Loucy (cell line): ENCODE measurements around the gene MAP3K20.
A peak's percentile ranks its signal among the peaks of the same experiment; 100 is the strongest.

ENCODE experiments used
- H2AFZ ChIP-seq: fragments of 200-600 bp; sonication (generic); 2 replicates; pipeline ENCODE4 v1.6.0; 2016; ENCODE audit warnings: antibody characterized with exemption, mild to moderate bottlenecking, low read length, moderate library complexity
- H3F3A ChIP-seq: fragments of 200-600 bp; 2 replicates; pipeline ENCODE4 v1.6.0; 2016; ENCODE audit warnings: antibody characterized with exemption, low read depth, mild to moderate bottlenecking
- H3K27me3 ChIP-seq: fragments of 200-600 bp; sonication (generic); 2 replicates; pipeline ENCODE4 v1.6.1; 2014; ENCODE audit warnings: low read length, mild to moderate bottlenecking; ENCODE audit not compliant: insufficient read depth, poor library complexity, severe bottlenecking
- H3K36me3 ChIP-seq: fragments of 200-600 bp; sonication (generic); 2 replicates; pipeline ENCODE4 v1.6.1; 2016; ENCODE audit warnings: low read length; ENCODE audit not compliant: insufficient read depth
- H3K4me1 ChIP-seq: fragments of 200-600 bp; sonication (generic); 2 replicates; pipeline ENCODE4 v1.5.1; 2014; ENCODE audit warnings: low read length, mild to moderate bottlenecking; ENCODE audit not compliant: insufficient read depth, poor library complexity, severe bottlenecking
- H3K4me2 ChIP-seq: fragments of 200-600 bp; sonication (generic); 2 replicates; pipeline ENCODE4 v1.6.0; 2014; ENCODE audit warnings: antibody characterized with exemption, low read length, low read depth, mild to moderate bottlenecking; ENCODE audit not compliant: poor library complexity, severe bottlenecking
- H3K4me3 ChIP-seq: fragments of 200-600 bp; sonication (generic); 2 replicates; pipeline ENCODE4 v1.5.1; 2014; ENCODE audit warnings: low read length, mild to moderate bottlenecking, mixed read lengths; ENCODE audit not compliant: poor library complexity, severe bottlenecking
- H3K79me2 ChIP-seq: fragments of 200-600 bp; sonication (generic); 2 replicates; pipeline ENCODE4 v1.6.1; 2014; ENCODE audit warnings: low read length; ENCODE audit not compliant: insufficient read depth
- H3K9ac ChIP-seq: fragments of 200-600 bp; sonication (generic); 2 replicates; pipeline ENCODE4 v1.6.0; 2014; ENCODE audit warnings: mild to moderate bottlenecking, low read depth, low read length, moderate library complexity; ENCODE audit not compliant: poor library complexity, severe bottlenecking
- H3K9me2 ChIP-seq: fragments of 200-600 bp; sonication (generic); replicated peaks from 2 replicates; pipeline ENCODE4 v1.6.1; 2016; ENCODE audit warnings: low read depth, low read length, mixed read lengths
- H3K9me3 ChIP-seq: fragments of 200-600 bp; sonication (generic); 2 replicates; pipeline ENCODE4 v1.6.1; 2014; ENCODE audit warnings: mild to moderate bottlenecking, antibody characterized with exemption, low read length, low read depth; ENCODE audit not compliant: insufficient read depth
- H4K20me1 ChIP-seq: fragments of 200-600 bp; sonication (generic); 2 replicates; pipeline ENCODE4 v1.6.0; 2014; ENCODE audit warnings: antibody characterized with exemption, low read length, mild to moderate bottlenecking; ENCODE audit not compliant: insufficient read depth, poor library complexity, severe bottlenecking
- EZH2phosphoT487 ChIP-seq: fragments of 200-600 bp; IDR thresholded peaks from 2 replicates; pipeline ENCODE4 v1.6.1; 2018; ENCODE audit warnings: antibody characterized with exemption, mild to moderate bottlenecking, moderate library complexity, borderline replicate concordance
- TF ChIP-seq, protein P1 (sequence below): fragments of 200-600 bp; sonication (generic); conservative IDR thresholded peaks from 2 replicates; pipeline ENCODE4 v1.5.1; 2014; ENCODE audit warnings: mild to moderate bottlenecking, antibody characterized with exemption, low read length

Gene MAP3K20

DNA sequence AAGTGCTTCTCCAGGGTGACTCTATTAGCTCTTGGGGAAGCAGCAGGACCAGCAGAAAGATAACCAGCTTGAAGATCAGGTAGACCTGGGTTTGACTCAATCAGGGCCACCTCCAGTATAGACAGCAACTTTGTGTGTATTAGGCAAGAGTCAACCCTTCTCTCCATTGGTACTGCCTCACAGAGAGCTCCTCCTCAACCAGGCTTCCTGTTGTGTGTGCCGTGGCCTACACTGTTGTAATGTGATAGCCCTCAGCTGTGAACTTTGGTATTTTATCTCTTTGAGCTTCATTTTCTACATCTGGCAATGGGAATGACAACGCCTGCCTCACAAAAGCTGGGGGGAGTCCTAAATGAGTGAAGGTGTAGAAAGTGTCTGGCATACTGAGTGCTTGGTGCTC, 17.0 kb upstream of the MAP3K20 start:
- Histone ChIP-seq H3K4me2 (no peak overlapping the region), H3K9ac (no peak overlapping the region), H3F3A (no peaks in the 10 kb centered on the region), H3K79me2 (no peaks in the 10 kb centered on the region), H4K20me1 (no peaks in the 10 kb centered on the region), H3K9me3 (no peaks in the 10 kb centered on the region), H3K27me3 (no peaks in the 10 kb centered on the region), H2AFZ (peak overlapping the region; percentile 6; the same call in 1 of the 2 replicates), H3K4me3 (no peak overlapping the region), H3K4me1 (no peaks in the 10 kb centered on the region), H3K36me3 (no peaks in the 10 kb centered on the region), H3K9me2 (no peaks in the 10 kb centered on the region)
- no peak for TF ChIP-seq EZH2phosphoT487
- TF ChIP-seq, protein P1, sequence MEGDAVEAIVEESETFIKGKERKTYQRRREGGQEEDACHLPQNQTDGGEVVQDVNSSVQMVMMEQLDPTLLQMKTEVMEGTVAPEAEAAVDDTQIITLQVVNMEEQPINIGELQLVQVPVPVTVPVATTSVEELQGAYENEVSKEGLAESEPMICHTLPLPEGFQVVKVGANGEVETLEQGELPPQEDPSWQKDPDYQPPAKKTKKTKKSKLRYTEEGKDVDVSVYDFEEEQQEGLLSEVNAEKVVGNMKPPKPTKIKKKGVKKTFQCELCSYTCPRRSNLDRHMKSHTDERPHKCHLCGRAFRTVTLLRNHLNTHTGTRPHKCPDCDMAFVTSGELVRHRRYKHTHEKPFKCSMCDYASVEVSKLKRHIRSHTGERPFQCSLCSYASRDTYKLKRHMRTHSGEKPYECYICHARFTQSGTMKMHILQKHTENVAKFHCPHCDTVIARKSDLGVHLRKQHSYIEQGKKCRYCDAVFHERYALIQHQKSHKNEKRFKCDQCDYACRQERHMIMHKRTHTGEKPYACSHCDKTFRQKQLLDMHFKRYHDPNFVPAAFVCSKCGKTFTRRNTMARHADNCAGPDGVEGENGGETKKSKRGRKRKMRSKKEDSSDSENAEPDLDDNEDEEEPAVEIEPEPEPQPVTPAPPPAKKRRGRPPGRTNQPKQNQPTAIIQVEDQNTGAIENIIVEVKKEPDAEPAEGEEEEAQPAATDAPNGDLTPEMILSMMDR, result no peak

DNA sequence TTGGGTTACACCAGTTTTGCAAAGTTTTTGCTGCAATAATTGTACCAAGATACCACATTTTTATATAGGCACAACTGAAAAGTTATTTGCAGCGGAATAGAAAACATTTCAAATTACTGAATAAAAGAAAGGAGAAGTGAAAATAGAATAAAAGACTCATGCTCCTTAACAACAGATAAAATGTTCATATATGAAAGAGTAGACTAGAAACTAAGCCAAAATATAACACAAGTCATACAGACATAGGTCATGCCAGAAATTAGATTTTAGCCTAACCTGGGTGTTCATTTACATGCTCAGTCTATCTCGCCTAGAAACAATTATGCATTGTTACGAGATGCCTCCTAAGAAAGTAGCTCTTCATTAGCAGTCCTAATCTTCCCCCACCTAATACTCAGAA, 16.4 kb upstream of the MAP3K20 start:
- Histone ChIP-seq H2AFZ (no peak overlapping the region), H3K4me2 (no peak overlapping the region), H3K9ac (no peak overlapping the region), H3K4me1 (no peaks in the 10 kb centered on the region), H4K20me1 (no peaks in the 10 kb centered on the region), H3K27me3 (no peaks in the 10 kb centered on the region), H3K36me3 (no peaks in the 10 kb centered on the region), H3K9me2 (no peaks in the 10 kb centered on the region), H3K9me3 (no peaks in the 10 kb centered on the region), H3K79me2 (no peaks in the 10 kb centered on the region), H3K4me3 (no peak overlapping the region), H3F3A (no peaks in the 10 kb centered on the region)
- TF ChIP-seq, protein P1, result no peak

DNA sequence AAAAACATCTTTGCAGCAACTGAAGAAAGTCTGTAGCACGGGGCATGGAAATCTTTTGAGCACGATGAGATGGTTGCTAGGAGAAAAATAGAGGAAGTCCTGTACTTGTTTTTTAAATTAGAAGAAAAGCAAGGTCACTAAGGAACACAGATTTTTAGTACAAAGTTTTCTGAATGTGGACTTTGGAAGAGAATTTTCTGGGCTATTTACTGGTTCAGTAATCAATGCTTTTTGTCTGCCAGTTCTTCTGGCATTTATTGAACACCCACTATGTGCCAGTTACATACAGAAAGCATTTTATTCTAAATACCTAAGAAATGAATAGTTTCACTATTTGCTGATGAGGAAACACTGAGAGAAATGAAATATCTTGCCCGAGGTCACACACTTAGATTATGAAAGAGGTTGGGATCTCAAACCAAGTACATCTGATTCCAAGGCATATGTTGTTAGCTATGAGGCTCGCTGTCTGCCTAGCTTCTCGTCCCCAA, 15.6 kb upstream of the MAP3K20 start:
- no peak overlapping the region for H3K4me2 ChIP-seq
- H3K4me3 ChIP-seq, result no peak overlapping the region
- H2AFZ ChIP-seq, result no peak overlapping the region

More for the DNA sequence above, 15.6 kb upstream of the MAP3K20 start:
- Histone ChIP-seq H3K79me2 (no peaks in the 10 kb centered on the region), H3K36me3 (no peaks in the 10 kb centered on the region), H3F3A (no peaks in the 10 kb centered on the region), H4K20me1 (no peaks in the 10 kb centered on the region), H3K27me3 (no peaks in the 10 kb centered on the region), H3K4me1 (no peaks in the 10 kb centered on the region), H3K9ac (no peak overlapping the region), H3K9me3 (no peaks in the 10 kb centered on the region), H3K9me2 (no peaks in the 10 kb centered on the region)
- TF ChIP-seq, protein P1, result no peak
- TF ChIP-seq EZH2phosphoT487, result no peak
